Mucosa of gallbladder (tissue), 1 donor: ENCODE data around the gene CLCA2. TPM values are rescaled to one million over a fixed set of nuclear protein-coding genes. Genes with fewer than 3 reads are reported as not detected.

Experiments used
- DNase-seq: peaks from one replicate; pipeline ENCODE4 v3.0.0-alpha.2; 2020; ENCODE audit warnings: low spot score
- total RNA-seq: library from RNA; stranded (reverse); gene quantifications from one replicate; pipeline ENCODE4 v1.2.1, GENCODE V29; 2021
- donor health status: DM: no; HTN: no; CAD: no.

Gene CLCA2, protein sequence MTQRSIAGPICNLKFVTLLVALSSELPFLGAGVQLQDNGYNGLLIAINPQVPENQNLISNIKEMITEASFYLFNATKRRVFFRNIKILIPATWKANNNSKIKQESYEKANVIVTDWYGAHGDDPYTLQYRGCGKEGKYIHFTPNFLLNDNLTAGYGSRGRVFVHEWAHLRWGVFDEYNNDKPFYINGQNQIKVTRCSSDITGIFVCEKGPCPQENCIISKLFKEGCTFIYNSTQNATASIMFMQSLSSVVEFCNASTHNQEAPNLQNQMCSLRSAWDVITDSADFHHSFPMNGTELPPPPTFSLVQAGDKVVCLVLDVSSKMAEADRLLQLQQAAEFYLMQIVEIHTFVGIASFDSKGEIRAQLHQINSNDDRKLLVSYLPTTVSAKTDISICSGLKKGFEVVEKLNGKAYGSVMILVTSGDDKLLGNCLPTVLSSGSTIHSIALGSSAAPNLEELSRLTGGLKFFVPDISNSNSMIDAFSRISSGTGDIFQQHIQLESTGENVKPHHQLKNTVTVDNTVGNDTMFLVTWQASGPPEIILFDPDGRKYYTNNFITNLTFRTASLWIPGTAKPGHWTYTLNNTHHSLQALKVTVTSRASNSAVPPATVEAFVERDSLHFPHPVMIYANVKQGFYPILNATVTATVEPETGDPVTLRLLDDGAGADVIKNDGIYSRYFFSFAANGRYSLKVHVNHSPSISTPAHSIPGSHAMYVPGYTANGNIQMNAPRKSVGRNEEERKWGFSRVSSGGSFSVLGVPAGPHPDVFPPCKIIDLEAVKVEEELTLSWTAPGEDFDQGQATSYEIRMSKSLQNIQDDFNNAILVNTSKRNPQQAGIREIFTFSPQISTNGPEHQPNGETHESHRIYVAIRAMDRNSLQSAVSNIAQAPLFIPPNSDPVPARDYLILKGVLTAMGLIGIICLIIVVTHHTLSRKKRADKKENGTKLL
- not detected for total RNA-seq

DNA sequence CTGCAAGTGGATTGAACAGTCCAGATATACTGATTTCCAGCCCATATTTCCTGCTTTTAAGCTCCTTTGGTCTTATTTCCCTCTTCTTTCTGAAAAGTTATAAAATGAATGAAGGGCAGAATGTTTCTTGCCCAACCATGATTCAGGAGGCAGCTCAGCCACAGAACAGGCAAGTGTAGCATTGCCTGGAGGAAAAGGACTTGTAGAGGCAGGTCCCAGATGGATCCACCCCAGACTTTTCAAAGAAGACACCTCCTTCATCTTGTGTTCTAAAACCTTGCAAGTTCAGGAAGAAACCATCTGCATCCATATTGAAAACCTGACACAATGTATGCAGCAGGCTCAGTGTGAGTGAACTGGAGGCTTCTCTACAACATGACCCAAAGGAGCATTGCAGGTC lies at the start of gene CLCA2:
Gene CLCA2, plus strand, starts transcription at position 299 of the 400 bp plus-strand sequence. Its CDS starts 77 bp downstream, at position 376.
- DNase-seq: no peak

DNA sequence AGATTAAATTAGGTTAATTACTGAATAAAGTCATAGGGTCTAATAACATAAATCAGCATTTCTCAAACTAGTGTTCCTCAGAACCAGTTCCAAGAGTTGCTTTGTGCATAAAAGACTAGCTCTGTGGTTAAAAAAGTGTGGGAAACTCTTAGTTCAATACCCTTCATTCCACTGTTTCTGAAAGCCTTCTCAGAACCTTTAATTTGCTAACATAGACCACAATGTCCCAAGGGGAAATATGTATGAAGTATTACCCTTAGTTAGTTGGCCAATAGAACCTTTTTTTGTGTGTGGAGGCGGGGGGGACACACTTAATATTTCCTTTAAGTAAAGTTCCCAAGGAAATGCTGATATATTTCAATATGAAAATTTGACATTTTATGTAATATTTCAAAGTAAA lies 48.3 kb upstream of the CLCA2 start:
- no peak for DNase-seq

DNA sequence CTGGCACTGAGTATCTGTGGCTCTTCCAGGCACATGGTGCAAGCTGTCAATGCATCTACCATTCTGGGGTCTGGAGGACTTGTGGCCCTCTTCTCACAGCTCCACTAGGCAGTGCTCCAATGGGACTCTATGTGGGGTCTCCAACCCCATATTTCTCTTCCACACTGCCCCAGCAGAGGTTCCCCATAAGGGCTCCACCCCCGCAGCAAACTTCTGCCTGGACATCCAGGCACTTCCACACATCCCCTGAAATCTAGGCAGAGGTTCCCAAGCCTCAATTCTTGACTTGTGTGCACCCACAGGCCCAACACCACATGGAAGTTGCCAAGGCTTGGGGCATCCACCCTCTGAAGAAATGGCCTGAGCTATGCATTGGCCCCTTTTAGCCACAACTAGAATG lies 46.6 kb upstream of the CLCA2 start:
- DNase-seq: no peak

DNA sequence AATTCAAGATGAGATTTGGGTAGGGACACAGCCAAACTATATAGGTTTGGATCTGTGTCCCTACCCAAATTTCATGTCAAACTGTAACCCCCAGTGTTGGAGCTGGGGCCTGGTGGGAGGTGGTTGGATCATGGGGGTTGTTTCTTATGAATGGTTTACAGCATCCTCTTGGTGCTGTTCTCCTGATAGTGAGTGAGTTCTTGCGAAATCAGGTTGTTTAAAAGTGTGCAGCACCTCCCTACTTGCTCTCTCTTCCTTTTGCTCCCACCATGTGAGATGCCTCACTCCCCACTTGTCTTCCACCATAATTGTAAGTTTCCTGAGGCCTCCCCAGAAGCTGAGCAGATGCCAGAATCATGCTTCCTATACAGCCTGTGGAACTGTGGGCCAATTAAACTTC lies 45.2 kb upstream of the CLCA2 start:
- DNase-seq: no peak

DNA sequence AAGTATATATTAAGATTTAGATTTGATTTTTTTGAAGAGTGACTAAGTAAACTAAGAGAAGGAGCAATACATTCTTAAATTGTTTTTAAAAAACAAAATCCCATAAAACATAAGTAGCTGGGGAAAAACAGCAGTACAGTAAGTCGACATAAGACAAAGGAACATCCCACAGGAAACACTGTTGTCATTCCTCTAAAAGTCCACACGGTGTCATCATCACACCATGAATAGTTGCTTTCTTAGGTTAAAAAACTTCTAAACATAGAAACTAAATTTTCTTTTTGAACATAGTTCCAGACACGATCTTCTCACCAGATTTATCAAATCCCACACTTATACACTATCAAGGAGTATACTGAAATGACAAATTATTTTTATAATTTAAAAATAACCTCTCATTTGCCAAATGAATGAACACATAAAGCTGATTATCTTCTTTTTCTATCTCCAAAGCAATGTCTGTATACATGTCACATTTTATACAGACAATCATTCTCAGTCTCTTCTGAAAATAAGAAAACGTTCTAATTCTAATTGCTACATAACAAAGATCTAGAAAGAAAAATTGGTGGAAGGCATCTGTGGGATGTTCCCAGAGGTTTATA lies 43.6 kb upstream of the CLCA2 start:
- no peak for DNase-seq

DNA sequence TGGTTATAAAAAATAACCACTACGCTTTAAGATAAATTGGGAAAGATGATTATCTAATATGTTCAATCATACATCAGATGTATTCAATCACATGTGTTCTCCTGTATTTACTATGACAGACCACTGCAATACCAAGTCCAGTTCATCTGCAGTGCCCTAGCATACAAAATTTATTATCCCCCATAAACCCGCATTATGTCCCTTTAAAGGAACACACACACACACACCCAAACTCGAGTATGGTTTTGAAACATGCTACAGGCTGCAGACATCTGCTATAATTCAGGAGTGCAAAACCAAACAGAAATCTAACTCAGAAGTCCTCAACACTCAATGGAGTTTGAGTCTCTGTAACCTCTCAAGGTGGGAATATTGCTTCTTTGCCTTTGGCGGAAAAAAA lies 42.7 kb upstream of the CLCA2 start:
- no peak for DNase-seq

DNA sequence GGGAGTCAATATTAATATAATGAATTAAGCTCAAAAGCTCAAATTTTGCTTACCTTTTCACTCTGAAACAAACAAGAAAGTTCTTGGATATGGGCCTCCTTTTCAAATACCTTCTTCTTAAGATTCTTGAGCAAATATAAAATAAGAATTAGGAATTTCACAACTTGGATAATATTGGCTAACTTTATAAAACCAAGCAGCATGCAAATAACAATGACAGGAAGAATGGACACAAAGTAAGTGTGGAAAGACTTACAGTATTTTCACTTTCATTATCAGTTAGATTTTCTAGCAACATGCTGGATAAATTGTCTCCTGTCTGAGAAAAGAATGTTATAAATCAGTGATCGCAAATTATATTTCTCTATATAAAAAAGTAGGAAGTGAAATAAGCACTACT lies 41.1 kb upstream of the CLCA2 start:
- DNase-seq: no peak

DNA sequence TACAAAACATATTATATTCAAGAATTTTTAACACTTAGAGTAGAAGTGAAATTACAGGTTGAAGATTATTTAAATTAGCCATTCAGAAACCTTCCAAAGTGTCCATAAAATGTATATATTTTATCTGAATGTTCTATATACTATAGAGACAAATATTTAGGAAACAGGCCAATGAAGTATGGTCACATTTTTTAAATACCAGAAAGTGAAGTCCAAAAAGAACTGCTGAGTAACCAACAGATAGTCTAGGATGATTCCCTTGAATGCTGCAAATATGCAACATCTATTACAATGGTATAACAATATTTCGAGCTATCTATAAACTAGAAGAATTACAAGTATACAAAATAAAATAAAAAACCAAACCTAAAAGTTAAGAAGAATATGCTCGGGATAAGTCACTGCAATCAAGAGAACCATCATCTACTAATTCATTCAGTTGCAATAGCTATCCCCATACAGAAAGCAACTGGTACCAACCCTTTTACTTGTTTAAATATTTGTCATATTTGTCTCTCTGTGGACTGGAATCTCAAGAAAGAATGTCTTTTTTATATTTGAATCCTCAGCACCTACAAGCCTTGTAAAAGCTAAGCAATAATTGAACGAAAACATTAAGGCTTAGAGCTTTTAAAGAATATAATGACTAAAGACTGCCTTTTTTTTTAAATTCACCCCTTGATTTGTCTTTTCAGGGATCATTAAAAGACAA lies 35.9 kb upstream of the CLCA2 start:
- no peak for DNase-seq

DNA sequence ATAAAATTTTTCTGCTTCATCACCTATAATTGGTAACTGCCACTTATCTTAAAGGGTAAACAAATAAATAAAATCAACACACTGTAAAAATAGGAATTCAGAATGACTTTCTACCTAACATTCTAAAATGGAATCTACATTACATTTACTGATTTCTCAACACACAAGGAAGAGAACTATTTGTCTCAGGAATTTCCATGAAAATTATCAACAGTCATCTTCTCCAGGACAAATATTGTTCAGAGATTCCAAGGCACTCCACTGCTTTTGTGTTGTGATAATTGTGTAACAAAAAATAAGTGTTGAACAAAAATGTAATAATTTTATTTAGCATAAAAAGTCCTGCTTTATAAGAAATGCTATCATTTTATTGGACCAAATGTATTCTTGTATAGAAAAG lies 35.2 kb upstream of the CLCA2 start:
- DNase-seq: no peak

DNA sequence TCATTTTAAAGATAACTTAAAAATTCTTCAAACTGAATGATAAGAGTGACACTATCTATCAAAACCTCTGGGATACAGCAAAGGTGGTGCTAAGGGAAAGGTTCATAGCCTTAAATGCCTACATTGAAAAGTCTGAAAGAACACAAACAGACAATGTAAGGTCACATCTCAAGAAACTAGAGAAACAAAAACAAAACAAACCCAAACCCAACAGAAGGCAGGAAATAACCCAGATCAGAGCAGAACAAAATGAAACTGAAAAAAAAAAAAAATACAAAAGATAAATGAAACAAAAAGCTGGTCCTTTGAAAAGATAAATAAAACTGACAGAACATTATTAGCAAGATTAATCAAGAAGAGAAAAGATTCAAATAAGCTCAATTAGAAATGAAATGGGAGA lies 34.7 kb upstream of the CLCA2 start:
- no peak for DNase-seq

DNA sequence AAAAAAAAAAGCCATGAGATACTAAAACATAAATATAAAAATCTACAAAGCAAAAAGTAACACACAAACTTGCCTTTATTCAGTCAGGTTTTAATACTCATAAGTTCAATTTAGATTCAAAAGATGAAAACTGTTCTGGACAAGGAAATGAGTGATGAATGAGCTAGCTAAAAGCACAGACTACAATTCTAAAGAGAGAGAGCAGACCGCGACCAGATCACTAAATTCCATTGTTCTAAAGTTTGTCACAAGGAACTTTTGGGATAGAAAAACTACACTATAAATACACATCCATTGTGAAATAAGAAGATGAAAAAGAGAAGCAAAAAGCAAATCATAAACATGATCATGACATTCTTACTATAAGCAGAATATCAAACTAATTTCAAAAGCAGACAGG lies 29.6 kb upstream of the CLCA2 start:
- no peak for DNase-seq

DNA sequence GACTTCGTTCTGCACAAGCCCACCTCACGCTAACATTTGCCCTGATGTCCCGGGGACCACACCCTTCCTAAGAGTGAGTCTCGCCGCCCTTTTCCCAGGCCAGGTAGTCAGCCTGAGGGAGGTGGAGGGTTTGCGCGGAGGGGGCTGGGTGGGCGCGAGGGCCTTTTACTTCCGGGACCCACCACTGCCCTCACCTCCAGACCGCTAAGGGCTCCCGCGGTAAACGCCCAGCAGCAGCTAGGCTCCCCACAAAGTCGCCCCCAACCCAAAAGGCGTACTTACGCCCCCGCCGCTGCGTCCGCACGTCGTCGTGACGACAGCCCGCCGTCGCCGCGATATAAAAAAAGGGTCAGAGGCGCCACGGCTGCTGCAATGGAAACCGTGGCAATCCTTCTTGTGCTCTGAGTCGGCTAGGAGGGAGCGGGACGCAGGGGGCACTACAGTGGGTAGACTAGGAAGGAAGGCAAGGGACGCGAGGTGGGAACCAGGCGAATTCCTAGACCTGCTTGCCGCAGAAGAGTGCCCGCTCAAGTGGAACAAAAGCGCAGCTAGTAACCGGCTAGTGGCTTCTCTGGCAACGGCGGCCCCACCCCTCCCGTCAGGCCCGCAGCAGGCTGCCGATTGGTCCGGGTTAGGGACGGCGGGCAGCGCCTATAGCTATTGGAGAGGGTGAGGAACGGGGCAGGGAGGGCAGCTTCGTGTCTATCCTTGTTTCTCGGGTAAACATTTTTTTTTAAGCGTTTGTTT lies 28.0 kb upstream of the CLCA2 start, which contains the start of gene ODF2L:
Gene ODF2L, minus strand, starts transcription at position 573 of the 747 bp plus-strand sequence. CDS start 9,296 bp downstream, outside the sequence.
- peak; percentile 91 for DNase-seq

DNA sequence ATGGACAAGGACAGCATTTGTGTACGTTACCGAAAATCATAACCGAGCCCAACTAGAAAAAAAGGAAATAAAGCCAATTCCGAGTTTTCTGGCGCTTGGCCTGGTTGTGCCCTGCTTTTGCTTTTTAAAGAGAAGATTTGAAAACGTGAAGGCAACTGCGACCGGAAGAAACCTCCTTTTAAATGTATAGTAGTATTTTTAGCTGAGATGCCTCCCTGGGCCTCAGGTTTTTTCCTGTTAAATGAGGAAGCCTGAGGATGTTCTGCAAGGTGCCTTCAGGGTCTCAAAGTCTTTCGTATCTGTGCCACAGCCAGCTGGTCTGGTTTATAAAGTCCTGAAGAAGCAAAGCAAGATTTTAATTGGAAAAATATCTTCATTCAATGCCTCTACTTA lies 27.5 kb upstream of the CLCA2 start:
- no peak for DNase-seq

DNA sequence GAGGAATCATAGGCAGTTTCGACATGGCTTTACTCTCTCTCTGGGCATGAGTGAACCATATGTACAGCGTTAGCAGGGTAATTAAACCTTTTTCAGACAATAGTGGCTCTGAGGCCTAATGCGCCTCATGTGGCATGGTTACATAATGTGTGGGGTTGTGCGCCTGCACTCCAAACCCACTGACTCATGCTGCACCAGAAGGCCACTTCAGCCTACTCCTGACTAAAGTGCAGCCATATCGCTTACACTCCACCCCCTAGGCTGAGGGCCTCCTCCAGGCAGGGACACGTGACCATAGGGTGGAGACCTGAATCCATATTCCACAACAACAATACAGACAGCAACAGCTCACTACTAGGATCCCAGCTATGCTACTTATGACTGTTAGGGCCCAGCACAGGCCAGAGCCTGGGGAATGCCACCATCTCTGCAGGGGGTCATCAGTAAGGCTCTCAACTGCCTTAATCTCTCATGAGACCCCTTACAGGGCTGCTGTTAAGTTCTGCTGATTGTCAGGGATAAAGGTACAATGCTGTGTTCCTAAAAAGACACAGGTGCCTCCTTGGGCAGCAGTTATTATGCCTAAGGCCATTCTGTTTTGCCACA lies 14.5 kb upstream of the CLCA2 start:
- no peak for DNase-seq

DNA sequence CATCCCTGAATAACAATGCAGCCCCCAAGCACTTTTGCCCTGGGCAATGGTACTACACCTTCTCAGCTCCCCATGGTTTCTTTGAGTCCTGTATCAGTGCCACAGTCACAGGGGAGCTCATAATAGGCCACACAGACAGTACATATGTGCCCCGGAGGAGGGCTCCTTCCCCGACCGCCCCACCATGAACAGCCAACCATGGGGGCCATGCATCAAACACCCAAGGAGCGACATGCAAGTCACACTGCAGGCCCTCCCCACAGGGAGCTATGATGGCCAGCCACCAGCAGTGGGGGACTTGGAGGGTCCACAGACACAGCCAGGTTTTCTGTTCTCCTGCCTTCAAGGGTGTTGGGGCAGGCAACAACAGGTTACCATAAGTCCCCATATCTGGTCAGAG lies 13.1 kb upstream of the CLCA2 start:
- no peak for DNase-seq

DNA sequence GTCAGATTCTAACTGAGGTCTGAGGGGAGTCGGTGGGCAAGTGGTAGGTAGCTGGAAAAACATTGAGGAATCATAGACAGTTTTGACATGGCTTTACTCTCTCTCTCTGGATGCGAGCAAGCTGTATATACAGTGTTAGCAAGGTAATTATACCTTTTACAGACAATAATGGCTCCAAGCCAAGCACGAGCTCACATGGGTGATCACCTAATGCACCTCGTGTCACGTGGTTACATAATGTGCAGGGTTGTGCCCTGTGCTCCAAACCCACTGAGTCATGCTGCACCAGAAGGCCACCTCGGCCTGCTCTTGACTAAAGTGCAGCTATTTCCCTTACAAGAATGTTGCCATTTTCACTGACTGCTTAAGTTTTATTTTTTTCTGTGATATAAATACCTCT lies 7.6 kb upstream of the CLCA2 start:
- peak; percentile 63 for DNase-seq

DNA sequence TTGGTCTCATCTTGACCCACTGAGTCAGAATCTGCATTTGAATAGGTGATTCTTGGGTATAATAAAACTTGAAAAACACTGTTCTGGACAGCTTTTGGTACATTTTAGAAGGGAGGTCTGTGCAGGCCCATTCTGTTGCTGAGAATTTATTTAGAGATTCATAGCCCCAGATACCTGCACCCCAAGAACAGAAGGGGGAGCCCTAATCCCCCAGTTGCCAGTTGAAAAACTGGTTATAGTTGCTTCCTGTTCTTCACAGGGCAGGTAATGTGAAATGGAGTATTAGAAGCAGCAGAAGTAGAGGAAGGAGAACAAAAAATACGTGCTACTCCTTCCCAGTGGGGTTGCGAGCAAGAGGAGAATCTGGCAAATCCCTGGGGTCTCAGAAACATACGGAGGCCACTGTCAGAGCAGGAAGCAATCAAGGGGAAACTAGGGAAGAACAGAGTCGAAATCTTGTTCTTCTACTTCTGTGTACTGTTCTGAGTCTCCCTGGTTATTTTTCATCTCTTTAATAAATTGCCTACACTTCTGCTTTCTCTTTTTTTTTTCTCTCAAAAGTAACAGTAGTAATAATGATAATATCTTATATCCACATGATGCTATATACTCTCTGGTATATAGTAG lies 4.6 kb upstream of the CLCA2 start:
- no peak for DNase-seq

DNA sequence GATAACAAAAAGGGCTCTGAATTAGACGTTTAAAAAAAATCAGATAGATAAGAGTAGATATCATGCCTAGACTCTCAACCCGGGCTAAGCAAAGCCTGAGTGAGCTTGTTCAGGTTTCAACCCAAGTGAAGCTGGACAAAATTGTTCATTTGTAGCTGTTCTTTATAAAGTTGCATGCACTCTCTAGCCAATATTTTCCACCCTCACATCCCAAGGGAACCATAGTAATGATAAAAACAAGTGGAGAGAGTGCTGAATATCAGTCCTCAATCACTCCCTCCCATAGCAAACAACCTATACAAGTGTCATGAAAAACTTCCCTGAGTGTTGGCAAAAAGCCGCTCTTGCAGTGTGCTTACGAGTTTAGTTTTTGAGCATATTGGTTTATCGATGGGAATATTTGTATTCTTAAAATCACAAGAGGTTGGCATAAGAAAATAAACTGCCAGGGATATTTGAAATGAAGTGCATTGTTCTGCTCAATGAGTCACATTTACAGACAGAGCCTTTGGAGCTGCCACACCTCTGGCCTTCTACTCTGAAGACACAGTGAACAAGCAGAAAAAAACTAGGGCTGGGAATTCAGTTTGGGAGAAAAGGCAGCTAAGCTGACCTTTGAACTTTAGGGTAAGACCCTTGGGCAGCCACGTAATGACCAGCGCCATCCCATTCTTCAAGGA lies 2.2 kb upstream of the CLCA2 start:
- DNase-seq: no peak

DNA sequence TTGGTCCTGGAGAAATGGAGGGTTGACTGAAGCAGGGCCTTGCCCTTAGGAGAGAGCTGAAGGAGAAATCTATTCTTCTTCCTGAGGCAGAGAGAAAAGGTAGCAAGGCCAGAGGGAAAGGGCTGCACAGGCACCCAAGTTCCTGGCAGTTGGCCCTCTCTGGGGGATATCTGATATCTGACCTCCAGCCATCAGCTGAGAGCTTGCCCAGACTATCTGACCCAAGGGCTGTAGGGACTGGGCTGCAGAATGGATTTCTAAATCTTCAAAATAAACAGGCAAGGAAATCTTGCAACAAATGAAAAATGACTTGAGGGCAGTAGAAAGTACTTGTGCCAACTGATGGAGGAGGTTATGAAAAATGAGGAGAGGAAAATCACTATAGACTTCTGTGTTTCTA lies 498 bp upstream of the CLCA2 start:
- no peak for DNase-seq
